HCT116 (cell line): ENCODE results near the gene CUX1. TPM values are rescaled to one million over a fixed set of nuclear protein-coding genes. Genes with fewer than 3 reads are reported as not detected.

Experiments
- ATAC-seq: fragments of 200-7000 bp; cut with Tn5 transposase; 2 replicates; pipeline ENCODE4 v1.9.1; 2020; ENCODE audit warnings: mild to moderate bottlenecking, moderate library complexity
- BruUV-seq: library from RNA; stranded (reverse); fragments of 400-500 nt; replicated peaks from 2 replicates; lab custom pipeline; 2021; lab: Mats Ljungman, UMichigan
- CTCF ChIA-PET: fragments of 300-600 bp; sonication (Branson Sonifier 250); formaldehyde crosslinking; loops from one replicate; lab custom pipeline; 2021; ENCODE audit warnings: antibody characterized with exemption; lab: Charles Lee
- POLR2A ChIA-PET: fragments of 300-600, 350-600 bp; sonication (Branson Sonifier 250); formaldehyde crosslinking; loops from one replicate; lab custom pipeline; 2021; ENCODE audit warnings: antibody characterized with exemption; lab: Charles Lee
- RAD21 ChIA-PET, 2 experiments: fragments of 300-600 bp; sonication (Branson Sonifier 250); formaldehyde crosslinking; loops; one replicate each; lab custom pipeline; 2023; ENCODE audit warnings: low total read pairs in 2 of 2; ENCODE audit not compliant: uncharacterized antibody in 2 of 2, unreplicated experiment in 2 of 2, low non-redundant PET in 1 of 2; lab: Charles Lee
- DNase-seq: peaks from one replicate; pipeline ENCODE4 v3.0.0-alpha.2; 2010; ENCODE audit warnings: low read depth, low spot score
- H2AFZ ChIP-seq: fragments of 200-600 bp; shearing (Covaris generic), sonication (generic); 2 replicates; pipeline ENCODE4 v1.6.1; 2017; ENCODE audit warnings: low read depth, mixed run types, mixed read lengths, antibody characterized with exemption, low read length; ENCODE audit not compliant: poor library complexity, severe bottlenecking
- H3K27ac ChIP-seq: 2 replicates; pipeline ENCODE4 v1.5.1; 2012; ENCODE audit warnings: low read depth, low read length
- H3K27me3 ChIP-seq: fragments of 200-600 bp; sonication (generic); 2 replicates; pipeline ENCODE4 v1.6.1; 2016; ENCODE audit warnings: mixed run types, low read length, mixed read lengths; ENCODE audit not compliant: insufficient read depth
- H3K36me3 ChIP-seq, 2 experiments: fragments of 200-500 bp in 1 of 2; fragments of 200-600 bp in 1 of 2; sonication (Bioruptor generic) in 1 of 2; sonication (generic) in 1 of 2; 2 replicates each; pipeline versions ENCODE4 v1.5.1 to v1.6.1; 2014 to 2016; ENCODE audit warnings: low read length in 2 of 2, inconsistent platforms in 1 of 2, mixed read lengths in 1 of 2, mixed run types in 1 of 2; ENCODE audit not compliant: insufficient read depth in 2 of 2, control insufficient read depth in 1 of 2
- H3K4me1 ChIP-seq, 2 experiments: fragments of 200-600 bp in 1 of 2; sonication (generic) in 1 of 2; 2 replicates each; pipeline versions ENCODE4 v1.5.1 to v1.6.1; 2012 to 2017; ENCODE audit warnings: low read length in 2 of 2, inconsistent platforms in 1 of 2, mild to moderate bottlenecking in 1 of 2, mixed read lengths in 1 of 2, mixed run types in 1 of 2, moderate library complexity in 1 of 2; ENCODE audit not compliant: insufficient read depth in 2 of 2, control insufficient read depth in 1 of 2
- H3K4me2 ChIP-seq: fragments of 200-600 bp; sonication (generic); 2 replicates; pipeline ENCODE4 v1.6.1; 2017; ENCODE audit warnings: mixed run types, low read length, mixed read lengths
- H3K4me3 ChIP-seq, 2 experiments: fragments of 200-600 bp in 1 of 2; sonication (generic) in 1 of 2; replicated peaks in 1 of 2; 2 replicates each; pipeline ENCODE4 v1.5.1; 2011 to 2016; ENCODE audit warnings: low read length in 2 of 2, control low read depth in 1 of 2, low read depth in 1 of 2, mild to moderate bottlenecking in 1 of 2, mixed read lengths in 1 of 2, mixed run types in 1 of 2
- H3K79me2 ChIP-seq: fragments of 200-600 bp; sonication (generic); 2 replicates; pipeline ENCODE4 v1.6.1; 2017; ENCODE audit warnings: mild to moderate bottlenecking, mixed run types, low read length, moderate library complexity, mixed read lengths; ENCODE audit not compliant: insufficient read depth
- H3K9ac ChIP-seq: fragments of 200-600 bp; sonication (generic); 2 replicates; pipeline ENCODE4 v1.6.1; 2016; ENCODE audit warnings: low read length, mixed read lengths
- H3K9me2 ChIP-seq: fragments of 200-600 bp; sonication (generic), shearing (Covaris generic); 2 replicates; pipeline ENCODE4 v1.6.1; 2017; ENCODE audit warnings: mixed run types, mild to moderate bottlenecking, moderate library complexity; ENCODE audit not compliant: insufficient read depth
- H3K9me3 ChIP-seq, 2 experiments: fragments of 200-500 bp in 1 of 2; fragments of 200-600 bp in 1 of 2; sonication (Bioruptor generic) in 1 of 2; sonication (generic) in 1 of 2; 2 replicates each; pipeline ENCODE4 v1.6.1; 2014 to 2017; ENCODE audit warnings: low read length in 2 of 2, mixed read lengths in 2 of 2, inconsistent platforms in 1 of 2, low read depth in 1 of 2, mild to moderate bottlenecking in 1 of 2, mixed run types in 1 of 2, moderate library complexity in 1 of 2; ENCODE audit not compliant: control insufficient read depth in 1 of 2, insufficient read depth in 1 of 2
- H4K20me1 ChIP-seq: fragments of 200-600 bp; sonication (generic), shearing (Covaris generic); 2 replicates; pipeline ENCODE4 v1.6.1; 2017; ENCODE audit warnings: mixed run types, mild to moderate bottlenecking, moderate library complexity; ENCODE audit not compliant: insufficient read depth
- CBX3 ChIP-seq: IDR thresholded peaks from 2 replicates; pipeline ENCODE4 v1.6.1; 2012; ENCODE audit warnings: low read depth
- CEBPB ChIP-seq: IDR thresholded peaks from 2 replicates; pipeline ENCODE4 v1.6.1; 2012; ENCODE audit warnings: low read depth
- ELF1 ChIP-seq: IDR thresholded peaks from 2 replicates; pipeline ENCODE4 v1.6.1; 2012; ENCODE audit warnings: low read depth, borderline replicate concordance
- FOSL1 ChIP-seq: IDR thresholded peaks from 2 replicates; pipeline ENCODE4 v1.6.1; 2012; ENCODE audit warnings: low read depth
- JUND ChIP-seq: IDR thresholded peaks from 2 replicates; pipeline ENCODE4 v1.6.1; 2012
- POLR2A ChIP-seq: IDR thresholded peaks from 2 replicates; pipeline ENCODE4 v1.7.0; 2011; ENCODE audit warnings: borderline replicate concordance; ENCODE audit not compliant: insufficient read depth, insufficient read length; ENCODE audit errors: extremely low read depth
- POLR2AphosphoS5 ChIP-seq: IDR thresholded peaks from 2 replicates; pipeline ENCODE4 v1.6.1; 2011; ENCODE audit warnings: mild to moderate bottlenecking, low read depth, low read length, moderate library complexity
- SRF ChIP-seq: IDR thresholded peaks from 2 replicates; pipeline ENCODE4 v1.6.1; 2012; ENCODE audit warnings: low read depth
- TCF7L2 ChIP-seq: IDR thresholded peaks from 2 replicates; pipeline ENCODE4 v1.7.0; 2011; ENCODE audit warnings: borderline replicate concordance, inconsistent platforms; ENCODE audit not compliant: insufficient read depth, insufficient read length; ENCODE audit errors: extremely low read depth
- YY1 ChIP-seq: IDR thresholded peaks from 2 replicates; pipeline ENCODE4 v1.6.1; 2011; ENCODE audit warnings: low read length, low read depth, moderate library complexity, mild to moderate bottlenecking; ENCODE audit not compliant: insufficient replicate concordance; ENCODE audit errors: extremely low read depth
- ZFX ChIP-seq: fragments of 450-650 bp; IDR thresholded peaks from 2 replicates; pipeline ENCODE4 v1.6.1; 2017
- ZNF274 ChIP-seq: fragments of 200-500 bp; sonication (Bioruptor generic); IDR thresholded peaks from 2 replicates; pipeline ENCODE4 v1.6.1; 2014; ENCODE audit warnings: mild to moderate bottlenecking, low read depth, low read length, inconsistent platforms
- intact Hi-C: fragments of 100-400 bp; cut with micrococcal nuclease; formaldehyde crosslinking; loops from 2 replicates; pipeline ENCODE4 v1.10.0; 2022
- total RNA-seq: library from RNA; stranded (reverse); gene quantifications from one replicate; pipeline ENCODE4 v1.2.1, GENCODE V29; 2021; ENCODE audit not compliant: unreplicated experiment
- TF ChIP-seq, protein P1 (sequence below): IDR thresholded peaks from 2 replicates; pipeline ENCODE4 v1.6.1; 2012
- TF ChIP-seq, protein P2 (sequence below): IDR thresholded peaks from 2 replicates; pipeline ENCODE4 v1.6.1; 2012
- TF ChIP-seq, protein P3 (sequence below), 3 experiments: fragments of 200-600 bp in 1 of 3; sonication (generic) in 1 of 3; IDR thresholded peaks in 2 of 3; conservative IDR thresholded peaks in 1 of 3; 2 replicates each; pipeline ENCODE4 v1.5.1; 2012 to 2017; ENCODE audit warnings: low read depth in 2 of 3, low read length in 2 of 3, antibody characterized with exemption in 1 of 3, borderline replicate concordance in 1 of 3, control low read depth in 1 of 3, mild to moderate bottlenecking in 1 of 3, mixed read lengths in 1 of 3, mixed run types in 1 of 3, moderate library complexity in 1 of 3; ENCODE audit not compliant: insufficient read depth in 1 of 3
- TF ChIP-seq, protein P4 (sequence below): IDR thresholded peaks from 2 replicates; pipeline ENCODE4 v1.6.1; 2011; ENCODE audit warnings: mild to moderate bottlenecking, low read length, moderate library complexity; ENCODE audit not compliant: insufficient replicate concordance; ENCODE audit errors: extremely low read depth

CUX1 gene
- total RNA-seq, 1 experiment from 2014 or later: 68.9 TPM

DNA sequence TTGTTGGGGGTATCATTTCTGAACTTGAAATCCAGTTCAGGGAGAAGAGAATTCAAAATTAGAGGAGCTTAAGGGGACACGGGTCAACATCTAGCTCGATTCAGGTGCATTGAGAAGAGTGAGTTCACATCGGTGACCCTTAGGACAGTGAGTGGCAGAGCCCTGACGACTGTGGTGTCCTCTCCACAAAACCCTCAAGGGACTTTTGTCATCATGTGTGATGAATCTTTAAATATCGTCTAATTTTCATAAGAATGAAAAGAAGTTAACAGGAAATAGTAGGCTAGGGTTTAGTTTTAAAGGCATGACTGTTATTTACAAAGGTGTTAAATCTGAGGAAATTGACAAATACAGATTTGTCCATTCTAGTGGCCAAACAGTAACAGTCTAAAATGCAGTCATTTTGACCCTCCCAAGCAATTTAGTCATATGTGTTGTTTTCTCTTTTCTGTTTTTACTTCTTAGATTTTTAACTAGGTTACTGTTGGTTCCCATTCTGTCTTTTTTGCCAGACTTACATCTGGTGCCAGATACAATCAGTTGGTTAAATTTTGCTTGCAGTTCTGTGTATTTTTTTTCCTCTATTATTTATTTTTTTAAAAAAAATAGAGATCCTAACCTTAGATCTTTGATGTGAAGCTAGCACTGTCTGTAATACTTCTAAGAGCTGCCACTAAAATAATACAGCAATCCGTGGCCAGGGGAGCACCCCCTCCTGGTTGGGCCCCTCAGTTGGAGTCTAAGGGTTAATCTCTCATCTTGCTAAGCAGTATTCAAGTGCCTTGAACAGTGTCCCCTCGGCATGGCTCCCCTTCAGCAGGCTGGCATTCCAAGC is 434.3 kb downstream of the CUX1 start:
- TF ChIP-seq POLR2A: no peak
- no peak for TF ChIP-seq FOSL1
- TF ChIP-seq, protein P1, sequence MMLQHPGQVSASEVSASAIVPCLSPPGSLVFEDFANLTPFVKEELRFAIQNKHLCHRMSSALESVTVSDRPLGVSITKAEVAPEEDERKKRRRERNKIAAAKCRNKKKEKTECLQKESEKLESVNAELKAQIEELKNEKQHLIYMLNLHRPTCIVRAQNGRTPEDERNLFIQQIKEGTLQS: no peak
- no peak for TF ChIP-seq CBX3
- no peak for TF ChIP-seq YY1
- TF ChIP-seq SRF: no peak
- TF ChIP-seq, protein P2, sequence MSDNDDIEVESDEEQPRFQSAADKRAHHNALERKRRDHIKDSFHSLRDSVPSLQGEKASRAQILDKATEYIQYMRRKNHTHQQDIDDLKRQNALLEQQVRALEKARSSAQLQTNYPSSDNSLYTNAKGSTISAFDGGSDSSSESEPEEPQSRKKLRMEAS: no peak
- TF ChIP-seq ZNF274: no peak
- no peak for TF ChIP-seq CEBPB
- no peak for TF ChIP-seq ELF1
- TF ChIP-seq, protein P3, sequence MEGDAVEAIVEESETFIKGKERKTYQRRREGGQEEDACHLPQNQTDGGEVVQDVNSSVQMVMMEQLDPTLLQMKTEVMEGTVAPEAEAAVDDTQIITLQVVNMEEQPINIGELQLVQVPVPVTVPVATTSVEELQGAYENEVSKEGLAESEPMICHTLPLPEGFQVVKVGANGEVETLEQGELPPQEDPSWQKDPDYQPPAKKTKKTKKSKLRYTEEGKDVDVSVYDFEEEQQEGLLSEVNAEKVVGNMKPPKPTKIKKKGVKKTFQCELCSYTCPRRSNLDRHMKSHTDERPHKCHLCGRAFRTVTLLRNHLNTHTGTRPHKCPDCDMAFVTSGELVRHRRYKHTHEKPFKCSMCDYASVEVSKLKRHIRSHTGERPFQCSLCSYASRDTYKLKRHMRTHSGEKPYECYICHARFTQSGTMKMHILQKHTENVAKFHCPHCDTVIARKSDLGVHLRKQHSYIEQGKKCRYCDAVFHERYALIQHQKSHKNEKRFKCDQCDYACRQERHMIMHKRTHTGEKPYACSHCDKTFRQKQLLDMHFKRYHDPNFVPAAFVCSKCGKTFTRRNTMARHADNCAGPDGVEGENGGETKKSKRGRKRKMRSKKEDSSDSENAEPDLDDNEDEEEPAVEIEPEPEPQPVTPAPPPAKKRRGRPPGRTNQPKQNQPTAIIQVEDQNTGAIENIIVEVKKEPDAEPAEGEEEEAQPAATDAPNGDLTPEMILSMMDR (IDR thresholded peaks at IDR 0.05 in 2 of 3, conservative IDR thresholded peaks at IDR 0.05 in 1 of 3; ENCODE audit: borderline replicate concordance in 1 of 3, insufficient read depth in 1 of 3, low read depth in 2 of 3, low read length in 2 of 3): no peak
- TF ChIP-seq TCF7L2: no peak
- no peak for TF ChIP-seq POLR2AphosphoS5
- TF ChIP-seq ZFX: no peak
- TF ChIP-seq JUND: no peak
- TF ChIP-seq, protein P4, sequence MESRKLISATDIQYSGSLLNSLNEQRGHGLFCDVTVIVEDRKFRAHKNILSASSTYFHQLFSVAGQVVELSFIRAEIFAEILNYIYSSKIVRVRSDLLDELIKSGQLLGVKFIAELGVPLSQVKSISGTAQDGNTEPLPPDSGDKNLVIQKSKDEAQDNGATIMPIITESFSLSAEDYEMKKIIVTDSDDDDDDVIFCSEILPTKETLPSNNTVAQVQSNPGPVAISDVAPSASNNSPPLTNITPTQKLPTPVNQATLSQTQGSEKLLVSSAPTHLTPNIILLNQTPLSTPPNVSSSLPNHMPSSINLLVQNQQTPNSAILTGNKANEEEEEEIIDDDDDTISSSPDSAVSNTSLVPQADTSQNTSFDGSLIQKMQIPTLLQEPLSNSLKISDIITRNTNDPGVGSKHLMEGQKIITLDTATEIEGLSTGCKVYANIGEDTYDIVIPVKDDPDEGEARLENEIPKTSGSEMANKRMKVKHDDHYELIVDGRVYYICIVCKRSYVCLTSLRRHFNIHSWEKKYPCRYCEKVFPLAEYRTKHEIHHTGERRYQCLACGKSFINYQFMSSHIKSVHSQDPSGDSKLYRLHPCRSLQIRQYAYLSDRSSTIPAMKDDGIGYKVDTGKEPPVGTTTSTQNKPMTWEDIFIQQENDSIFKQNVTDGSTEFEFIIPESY: no peak
- TF ChIP-seq, all 23 proteins: peak for 0
- DNase-seq (no peak), ATAC-seq (no peak)
- H3K4me1 ChIP-seq: no peaks in the 10 kb centered on the region
- no peaks in the 10 kb centered on the region for H3K27me3 ChIP-seq
- BruUV-seq: TSS peak; percentile 31
- ChIA-PET RAD21 (no interaction called here), CTCF (no interaction called here), POLR2A (no interaction called here)
- no peak overlapping the region for H3K4me2 ChIP-seq
- no peaks in the 10 kb centered on the region; the same call in 1 of the 2 replicates for H4K20me1 ChIP-seq
- H3K27ac ChIP-seq: no peak overlapping the region
- no peak overlapping the region for H3K9ac ChIP-seq
- intact Hi-C loops: no loop called here
- peaks cover 0 to 3% of the 10 kb centered on the region in 2 experiments; a peak in 1 of 4 replicates for H3K36me3 ChIP-seq
- no peaks in the 10 kb centered on the region for H3K79me2 ChIP-seq
- H2AFZ ChIP-seq: no peak overlapping the region
- H3K9me2 ChIP-seq: no peaks in the 10 kb centered on the region
- H3K4me3 ChIP-seq: no peak overlapping the region
- H3K9me3 ChIP-seq: no peaks in the 10 kb centered on the region
